Jurkat, Clone E6-1 (cell line): Measurements from ENCODE around the gene TWIST2. TPM values are rescaled to one million over a fixed set of nuclear protein-coding genes. Genes with fewer than 3 reads are reported as not detected.

Experiments used
- DNase-seq: peaks from one replicate; pipeline ENCODE4 v3.0.0-alpha.2; 2011; ENCODE audit warnings: low read depth, low spot score
- H3K4me3 ChIP-seq: 2 replicates; pipeline ENCODE4 v1.5.1; 2011; ENCODE audit warnings: mild to moderate bottlenecking, low read length, control low read depth, moderate library complexity
- polyA plus RNA-seq: library from polyadenylated mRNA; unstranded; fragments of >200 nt; gene quantifications from one replicate; pipeline ENCODE4 v1.2.1, GENCODE V29; 2012; ENCODE audit warnings: missing spikeins; ENCODE audit not compliant: insufficient read length, insufficient read depth

Gene TWIST2
- not detected for polyA plus RNA-seq

DNA sequence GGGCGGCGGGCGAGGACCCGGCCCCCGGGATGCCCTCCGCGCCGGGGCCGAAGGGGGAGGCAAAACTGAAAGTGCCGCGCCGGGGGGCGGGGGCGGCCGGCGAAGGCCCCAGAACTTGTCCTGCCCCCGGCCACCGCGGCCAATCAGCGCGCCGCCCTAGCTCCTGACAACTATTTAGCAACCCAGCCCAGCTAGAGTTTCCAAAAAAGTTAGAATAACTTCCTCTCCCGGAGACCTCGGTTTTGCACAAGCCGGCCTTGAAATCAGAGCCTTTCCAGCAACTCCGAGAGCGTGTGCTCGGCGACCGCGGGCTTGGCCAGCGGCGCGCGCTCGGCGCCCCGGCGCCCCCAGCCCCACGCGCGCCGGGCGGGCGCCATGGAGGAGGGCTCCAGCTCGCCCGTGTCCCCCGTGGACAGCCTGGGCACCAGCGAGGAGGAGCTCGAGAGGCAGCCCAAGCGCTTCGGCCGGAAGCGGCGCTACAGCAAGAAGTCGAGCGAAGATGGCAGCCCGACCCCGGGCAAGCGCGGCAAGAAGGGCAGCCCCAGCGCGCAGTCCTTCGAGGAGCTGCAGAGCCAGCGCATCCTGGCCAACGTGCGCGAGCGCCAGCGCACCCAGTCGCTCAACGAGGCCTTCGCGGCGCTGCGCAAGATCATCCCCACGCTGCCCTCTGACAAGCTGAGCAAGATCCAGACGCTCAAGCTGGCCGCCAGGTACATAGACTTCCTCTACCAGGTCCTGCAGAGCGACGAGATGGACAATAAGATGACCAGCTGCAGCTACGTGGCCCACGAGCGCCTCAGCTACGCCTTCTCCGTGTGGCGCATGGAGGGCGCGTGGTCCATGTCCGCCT, at the start of gene TWIST2:
TWIST2 (plus strand) TSS at position 245 of the 850 bp plus-strand sequence; CDS start at position 376, 131 bp downstream.
- no peak for DNase-seq
- H3K4me3 ChIP-seq: no peak within 1 kb of the TSS

GRCh38 chr2:238801791-238802190, 46.1 kb upstream of the TWIST2 start:
- DNase-seq: no peak
- H3K4me3 ChIP-seq: no peak overlapping the region

DNA sequence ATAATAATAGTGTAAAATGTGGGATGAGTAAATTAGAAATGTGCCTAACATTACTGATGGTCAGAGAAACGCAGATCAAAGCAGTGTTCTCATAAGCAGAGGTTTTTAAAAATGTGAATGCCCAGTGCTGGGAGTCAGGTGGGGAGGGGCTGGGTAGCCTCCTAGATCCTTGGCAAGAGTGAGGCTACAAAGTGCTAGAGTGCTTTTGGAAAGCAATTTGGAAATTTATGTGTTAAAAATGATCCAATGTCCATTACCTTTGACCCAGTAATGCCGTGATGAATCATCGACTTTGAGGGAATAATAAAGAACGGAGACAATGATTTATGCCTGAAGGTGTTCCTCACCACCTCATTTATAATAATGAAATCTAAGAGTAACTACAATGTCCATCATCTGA, 44.9 kb upstream of the TWIST2 start:
- H3K4me3 ChIP-seq: no peak overlapping the region
- no peak for DNase-seq

DNA sequence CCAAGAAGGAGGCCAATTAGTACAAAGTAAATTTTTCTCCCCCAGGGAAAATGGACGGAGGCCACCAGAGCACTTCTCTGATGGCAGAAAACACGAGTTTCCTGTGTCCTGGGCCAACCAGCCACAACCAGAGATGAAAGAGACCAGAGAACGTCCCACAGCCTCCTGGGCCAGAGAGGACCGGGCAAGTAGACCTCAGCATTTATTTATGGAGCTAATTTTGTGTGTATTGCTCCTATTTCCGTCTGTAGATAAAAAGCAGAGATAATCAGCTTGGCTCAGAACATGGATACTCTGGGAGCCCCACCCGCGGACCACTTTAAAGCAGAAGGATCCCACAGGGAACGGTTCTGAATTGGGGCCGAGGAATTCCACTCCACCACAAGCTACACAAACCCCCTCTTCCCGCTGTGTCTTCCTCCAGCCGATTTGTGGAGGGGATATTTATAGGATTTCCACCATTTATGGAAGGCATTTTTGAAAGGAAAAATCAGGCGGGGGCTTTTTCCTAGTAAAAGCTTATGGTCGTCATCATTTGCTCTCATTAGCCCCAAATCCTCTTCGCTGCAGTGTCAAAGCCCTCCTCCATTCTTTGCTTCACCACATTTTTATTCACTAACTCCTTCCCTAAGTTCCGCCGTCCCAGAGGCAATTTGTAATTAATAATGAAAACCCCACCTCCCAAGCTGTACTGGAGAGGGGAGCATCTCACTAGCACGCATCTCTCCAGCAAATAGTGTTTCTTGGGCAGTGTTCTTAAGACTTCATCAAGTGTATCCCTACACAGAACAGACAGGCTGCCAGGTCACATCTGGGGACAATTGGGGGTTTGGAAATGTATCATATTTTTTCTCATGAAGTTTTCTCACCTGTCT, 43.7 kb upstream of the TWIST2 start:
- no peak overlapping the region for H3K4me3 ChIP-seq
- DNase-seq: no peak

- no peak for DNase-seq
- H3K4me3 ChIP-seq: no peak overlapping the region
Observed at GRCh38 chr2:238808761-238809160, 39.1 kb upstream of the TWIST2 start.

DNA sequence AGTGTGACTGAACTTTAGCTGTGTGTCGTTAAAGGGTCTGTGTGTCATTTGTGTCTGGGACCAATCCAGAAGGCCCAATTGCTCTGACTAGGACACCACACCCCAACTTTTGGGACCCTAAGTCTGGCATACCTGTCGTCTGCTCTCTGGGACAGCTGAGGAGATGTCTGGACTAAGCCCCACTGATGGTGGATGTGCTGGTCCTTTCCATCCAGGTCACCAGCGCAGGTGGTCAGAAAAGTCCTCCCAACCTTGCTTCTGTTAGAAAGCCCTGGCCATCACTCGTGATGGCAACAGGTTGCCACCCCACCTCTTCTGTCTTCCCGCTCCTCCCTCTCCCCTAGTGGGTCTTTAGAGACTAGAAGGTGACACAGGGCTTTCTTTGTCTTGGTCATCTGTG, 37.6 kb upstream of the TWIST2 start:
- no peak overlapping the region for H3K4me3 ChIP-seq
- no peak for DNase-seq

DNA sequence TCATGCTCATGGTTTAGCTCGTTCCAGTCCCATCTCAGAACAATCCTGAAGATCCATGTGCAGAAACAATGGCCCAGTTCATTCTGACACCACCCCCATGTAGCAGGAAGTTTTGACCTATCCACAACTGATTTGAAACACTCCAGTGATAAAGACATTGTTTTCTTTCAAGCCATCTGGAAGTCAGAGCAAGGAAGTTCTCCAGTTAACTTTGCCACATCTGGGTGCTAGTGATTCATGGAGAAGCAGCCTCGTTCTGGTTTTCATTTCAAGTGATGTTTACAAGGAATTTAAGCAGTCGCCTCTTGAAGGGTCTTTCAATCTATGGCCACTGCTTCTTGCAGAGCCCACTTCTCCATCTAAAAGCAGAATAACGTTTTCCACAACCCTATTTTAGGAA, 36.6 kb upstream of the TWIST2 start:
- no peak for DNase-seq
- no peak overlapping the region for H3K4me3 ChIP-seq

- DNase-seq: no peak
- H3K4me3 ChIP-seq: no peak overlapping the region
Observed at GRCh38 chr2:238811759-238812158, 36.1 kb upstream of the TWIST2 start.

- no peak overlapping the region for H3K4me3 ChIP-seq
- no peak for DNase-seq
Observed at GRCh38 chr2:238813109-238813508, 34.8 kb upstream of the TWIST2 start.

DNA sequence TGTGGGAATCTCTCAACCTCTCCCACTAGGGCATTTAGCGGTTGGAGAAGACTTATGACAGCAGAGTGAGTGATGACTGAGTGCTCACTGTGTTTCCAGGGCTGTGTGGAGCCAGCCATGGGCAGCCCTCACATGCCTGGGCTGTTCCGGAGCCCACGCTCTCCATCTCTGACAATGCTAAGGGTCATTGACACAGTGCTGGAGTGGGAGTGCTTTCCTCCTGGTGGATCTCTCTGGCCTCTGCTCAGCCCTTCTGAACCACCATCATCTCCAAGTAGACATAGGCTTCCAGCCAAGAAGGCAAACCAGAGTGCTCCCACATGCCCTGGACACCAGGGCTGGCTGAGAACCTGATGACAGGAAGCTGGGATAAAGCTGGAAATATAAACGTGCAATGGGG, 33.1 kb upstream of the TWIST2 start:
- no peak for DNase-seq
- no peak overlapping the region for H3K4me3 ChIP-seq

DNA sequence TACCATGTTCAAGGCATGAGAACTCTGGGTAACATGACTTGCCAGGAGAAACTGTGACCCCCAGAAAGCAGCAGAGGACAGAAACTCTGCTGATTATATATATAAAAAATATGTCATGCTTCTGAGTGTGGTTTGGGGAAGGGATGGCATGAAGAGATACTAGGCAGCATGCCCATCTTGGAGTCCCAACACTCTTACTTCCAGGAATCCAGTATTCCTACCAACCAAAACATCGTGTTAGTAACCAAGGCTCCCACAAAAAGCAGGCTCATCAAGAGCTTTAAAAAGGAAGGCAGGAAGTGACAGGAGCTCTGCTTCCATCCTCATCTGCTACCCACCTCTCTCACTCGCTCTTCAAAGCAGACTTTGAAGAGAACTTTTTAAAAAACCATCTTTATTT, 31.6 kb upstream of the TWIST2 start:
- no peak for DNase-seq
- no peak overlapping the region for H3K4me3 ChIP-seq

GRCh38 chr2:238817382-238817781, 30.5 kb upstream of the TWIST2 start:
- no peak overlapping the region for H3K4me3 ChIP-seq
- no peak for DNase-seq

GRCh38 chr2:238817891-238818290, 30.0 kb upstream of the TWIST2 start:
- no peak for DNase-seq
- H3K4me3 ChIP-seq: no peak overlapping the region

GRCh38 chr2:238818561-238818960, 29.3 kb upstream of the TWIST2 start:
- H3K4me3 ChIP-seq: no peak overlapping the region
- DNase-seq: no peak

- DNase-seq: no peak
Observed at GRCh38 chr2:238820197-238820596, 27.7 kb upstream of the TWIST2 start.

GRCh38 chr2:238820916-238821315, 27.0 kb upstream of the TWIST2 start:
- H3K4me3 ChIP-seq: no peak overlapping the region
- no peak for DNase-seq

More at GRCh38 chr2:238820197-238820596, 27.7 kb upstream of the TWIST2 start:
- no peak overlapping the region for H3K4me3 ChIP-seq

GRCh38 chr2:238821391-238821790, 26.5 kb upstream of the TWIST2 start:
- no peak for DNase-seq
- H3K4me3 ChIP-seq: no peak overlapping the region

- no peak overlapping the region for H3K4me3 ChIP-seq
- no peak for DNase-seq
Observed at GRCh38 chr2:238821944-238822670, 25.8 kb upstream of the TWIST2 start.

DNA sequence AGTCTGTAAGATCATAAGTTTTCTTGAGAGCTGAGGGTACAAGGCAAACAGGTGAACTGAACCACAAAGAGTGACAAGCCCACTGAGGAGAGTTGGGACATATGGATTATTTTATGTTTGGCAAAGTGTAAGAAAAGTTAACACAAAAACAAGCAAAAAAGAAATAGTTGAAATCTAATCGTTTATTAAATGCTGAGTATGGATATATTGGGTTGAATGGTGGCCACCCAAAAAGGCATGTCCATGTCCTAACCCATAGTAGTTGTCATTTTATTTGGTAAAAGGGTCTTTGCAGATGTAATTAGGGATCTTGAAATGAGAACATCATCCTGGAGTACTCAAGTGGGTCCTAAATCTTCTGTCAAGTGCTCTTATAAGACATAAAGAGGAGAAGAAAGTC, 24.9 kb upstream of the TWIST2 start:
- DNase-seq: no peak
- H3K4me3 ChIP-seq: no peak overlapping the region
